ES-I3 (cell line): Measurements from ENCODE around the gene PPP3CA.

Experiments
- H3K36me3 ChIP-seq: 2 replicates; pipeline ENCODE4 v1.6.1; 2013; ENCODE audit warnings: mild to moderate bottlenecking, low read length, control low read depth, moderate library complexity; ENCODE audit not compliant: insufficient read depth
- H3K4me1 ChIP-seq: 2 replicates; pipeline ENCODE4 v1.6.1; 2013; ENCODE audit warnings: mild to moderate bottlenecking, control low read depth, low read length; ENCODE audit not compliant: insufficient read depth
- H3K9ac ChIP-seq: 2 replicates; pipeline ENCODE4 v1.6.1; 2013; ENCODE audit warnings: low read depth, mild to moderate bottlenecking, low read length, moderate library complexity
- H3K9me3 ChIP-seq: 2 replicates; pipeline ENCODE4 v1.6.1; 2013; ENCODE audit warnings: mild to moderate bottlenecking, low read length, moderate library complexity; ENCODE audit not compliant: control insufficient read depth, insufficient read depth

Gene PPP3CA

DNA sequence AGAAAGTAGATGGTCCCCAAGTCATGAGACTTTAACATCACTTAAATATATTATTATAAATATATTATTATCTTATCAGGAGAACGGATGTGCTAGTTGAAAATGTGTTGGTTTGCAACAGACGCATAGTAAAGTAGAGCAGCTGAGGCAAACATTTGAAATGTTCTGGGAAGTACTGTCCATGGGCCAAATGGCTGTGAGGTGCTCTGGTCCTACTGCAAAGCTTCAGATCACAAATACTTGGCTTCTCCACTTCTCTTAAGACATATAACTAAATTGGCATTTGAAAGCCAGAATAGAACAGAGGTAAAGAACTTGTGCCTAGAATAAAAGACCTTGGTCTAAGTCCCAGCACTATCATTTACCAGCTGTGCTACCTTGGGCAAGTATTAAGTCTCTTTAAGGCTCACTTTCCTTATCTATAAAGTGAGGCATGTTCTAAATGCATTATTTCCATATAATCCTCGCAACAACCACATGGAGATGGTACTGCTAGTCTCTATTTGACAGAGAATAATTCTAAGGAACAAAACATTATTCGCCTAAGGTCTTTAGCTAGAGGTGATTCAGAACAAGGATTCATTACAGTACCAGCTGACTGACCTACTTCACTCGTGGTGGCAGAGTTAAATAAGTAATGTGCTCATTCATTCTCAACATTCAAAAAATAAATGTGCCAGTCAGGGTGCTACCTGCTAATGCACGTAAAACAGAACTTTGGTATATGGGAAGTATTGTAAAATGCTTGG lies 297.1 kb downstream of the PPP3CA start:
- no peak overlapping the region for H3K9ac ChIP-seq
- no peaks in the 10 kb centered on the region for H3K9me3 ChIP-seq
- H3K36me3 ChIP-seq, result no peaks in the 10 kb centered on the region
- H3K4me1 ChIP-seq, result no peaks in the 10 kb centered on the region; the same call in 1 of the 2 replicates

DNA sequence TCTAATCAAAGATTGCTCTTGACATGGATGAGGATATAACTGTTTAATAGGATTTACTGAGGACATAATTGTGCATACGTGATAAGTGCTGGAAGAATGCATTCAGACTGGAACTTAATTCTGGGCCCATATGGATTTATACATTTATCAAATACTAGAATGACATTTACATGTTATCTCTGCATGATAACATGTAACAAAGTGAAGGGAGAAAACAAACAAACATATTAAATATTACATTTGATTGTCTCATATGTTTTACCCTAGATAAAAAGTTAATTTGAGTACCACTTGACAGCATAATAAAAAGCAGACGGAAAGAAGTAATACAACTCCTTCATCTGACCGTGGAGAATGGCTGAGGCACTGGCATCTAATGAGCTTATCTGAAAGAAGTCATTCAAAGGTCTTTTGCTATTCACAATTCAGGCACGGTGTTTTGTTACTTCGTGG lies 297.8 kb downstream of the PPP3CA start:
- no peaks in the 10 kb centered on the region for H3K9me3 ChIP-seq
- H3K4me1 ChIP-seq, result no peaks in the 10 kb centered on the region; the same call in 1 of the 2 replicates
- H3K9ac ChIP-seq, result no peak overlapping the region
- no peaks in the 10 kb centered on the region for H3K36me3 ChIP-seq

DNA sequence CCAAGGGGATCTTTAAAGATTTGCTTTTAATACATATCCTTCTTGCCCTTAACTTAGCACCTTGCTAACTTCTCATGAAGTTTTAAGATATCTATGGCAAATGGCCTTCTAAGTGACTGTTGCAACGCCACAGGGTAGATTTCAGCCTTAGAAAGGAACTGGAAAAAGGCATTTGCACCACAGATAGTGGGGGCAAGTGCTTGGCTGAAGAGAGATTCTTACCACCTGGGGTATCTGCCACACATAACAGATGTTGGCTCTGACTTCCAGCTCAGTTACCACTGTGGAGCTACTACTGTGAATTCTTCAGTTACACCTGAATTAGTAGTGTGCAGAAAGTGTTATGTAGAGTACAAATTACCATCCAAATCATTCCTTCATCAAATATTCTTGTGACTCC lies 302.6 kb downstream of the PPP3CA start:
- H3K4me1 ChIP-seq, result no peaks in the 10 kb centered on the region
- no peaks in the 10 kb centered on the region for H3K9me3 ChIP-seq
- H3K36me3 ChIP-seq, result no peaks in the 10 kb centered on the region
- H3K9ac ChIP-seq, result no peak overlapping the region

DNA sequence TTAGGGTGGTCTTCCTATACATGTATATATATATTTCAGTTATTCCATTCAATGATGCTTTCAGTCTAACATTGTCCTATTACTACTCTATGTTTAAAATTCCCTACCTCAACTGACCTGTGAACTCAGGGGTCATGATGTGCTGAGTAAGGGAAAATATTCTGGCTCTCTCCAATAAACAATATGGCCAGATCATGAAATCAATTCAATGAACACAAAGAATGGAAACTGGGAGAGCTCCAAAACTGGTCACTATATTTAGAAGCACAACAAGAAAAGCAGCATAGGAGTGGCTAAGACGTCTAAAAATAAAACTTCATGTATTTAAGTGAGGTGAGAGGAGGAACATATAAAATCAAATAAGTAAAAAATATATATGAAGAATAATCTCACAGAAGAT lies 304.5 kb downstream of the PPP3CA start:
- Histone ChIP-seq H3K36me3 (no peaks in the 10 kb centered on the region), H3K9me3 (no peaks in the 10 kb centered on the region), H3K4me1 (no peaks in the 10 kb centered on the region), H3K9ac (no peak overlapping the region)

DNA sequence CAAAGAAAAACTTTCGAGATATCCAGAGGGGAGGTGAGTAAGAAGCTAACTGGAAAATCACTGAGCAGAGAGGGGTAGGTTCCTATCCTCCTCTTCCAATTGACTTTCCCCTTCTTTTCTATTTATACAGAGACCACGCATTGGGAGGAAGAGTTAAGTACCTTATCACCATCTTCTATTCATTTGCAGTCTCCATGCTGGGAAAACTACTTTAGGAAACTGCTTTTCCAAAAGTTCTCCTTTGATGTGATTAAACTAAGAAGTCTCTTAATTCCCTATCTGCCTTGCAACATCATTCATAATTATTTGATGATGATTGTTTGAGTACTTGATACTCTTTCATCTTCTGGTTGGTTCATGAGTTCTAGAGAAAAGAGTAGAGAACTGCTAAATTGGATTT lies 306.6 kb downstream of the PPP3CA start:
- no peaks in the 10 kb centered on the region for H3K36me3 ChIP-seq
- H3K9me3 ChIP-seq, result no peaks in the 10 kb centered on the region
- no peaks in the 10 kb centered on the region for H3K4me1 ChIP-seq
- H3K9ac ChIP-seq, result no peak overlapping the region

DNA sequence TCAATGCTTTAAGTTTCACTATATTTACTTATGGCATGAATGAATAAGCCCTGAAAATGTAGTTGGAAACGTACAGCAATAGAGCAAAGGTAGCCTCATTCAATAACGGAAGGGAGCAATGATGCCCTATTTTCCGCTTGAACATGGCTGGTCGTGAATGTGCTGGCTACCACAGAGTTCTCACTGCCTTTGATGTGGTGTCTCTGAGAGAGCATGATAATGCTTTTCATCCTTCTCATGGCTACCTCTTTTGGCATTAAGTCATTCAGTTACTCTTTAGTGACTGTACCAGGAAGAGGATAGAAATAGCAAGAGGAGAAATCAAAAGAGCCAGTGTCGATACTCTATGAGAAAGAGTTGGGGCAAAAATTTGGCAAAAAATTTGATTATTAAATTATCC lies 308.0 kb downstream of the PPP3CA start:
- Histone ChIP-seq H3K9ac (no peak overlapping the region), H3K4me1 (no peaks in the 10 kb centered on the region), H3K36me3 (no peaks in the 10 kb centered on the region), H3K9me3 (no peaks in the 10 kb centered on the region)

DNA sequence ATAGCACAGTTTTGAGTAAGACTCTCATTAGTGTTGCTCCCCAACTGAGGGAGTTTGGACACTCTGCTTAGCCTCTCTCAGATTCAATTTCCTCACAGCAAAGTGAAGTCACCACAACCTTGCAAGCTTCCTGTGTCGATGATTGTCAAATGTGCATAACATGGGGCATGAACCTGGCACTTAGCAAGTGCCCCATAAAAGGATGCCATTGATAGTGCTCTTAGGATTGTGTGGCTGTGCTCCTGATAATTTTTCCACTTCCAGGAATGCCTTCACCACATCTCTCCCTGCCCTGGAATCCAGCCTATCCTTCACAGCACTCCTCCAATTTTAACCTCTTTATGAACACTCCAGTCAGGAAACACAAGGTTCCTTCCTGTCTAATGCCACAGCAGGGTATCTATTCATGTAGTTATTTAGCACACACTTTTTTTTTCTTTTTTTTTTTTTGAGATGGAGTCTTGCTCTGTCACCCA lies 309.4 kb downstream of the PPP3CA start:
- Histone ChIP-seq H3K9ac (no peak overlapping the region), H3K36me3 (no peaks in the 10 kb centered on the region), H3K9me3 (no peaks in the 10 kb centered on the region), H3K4me1 (peaks cover 9% of the 10 kb centered on the region)

DNA sequence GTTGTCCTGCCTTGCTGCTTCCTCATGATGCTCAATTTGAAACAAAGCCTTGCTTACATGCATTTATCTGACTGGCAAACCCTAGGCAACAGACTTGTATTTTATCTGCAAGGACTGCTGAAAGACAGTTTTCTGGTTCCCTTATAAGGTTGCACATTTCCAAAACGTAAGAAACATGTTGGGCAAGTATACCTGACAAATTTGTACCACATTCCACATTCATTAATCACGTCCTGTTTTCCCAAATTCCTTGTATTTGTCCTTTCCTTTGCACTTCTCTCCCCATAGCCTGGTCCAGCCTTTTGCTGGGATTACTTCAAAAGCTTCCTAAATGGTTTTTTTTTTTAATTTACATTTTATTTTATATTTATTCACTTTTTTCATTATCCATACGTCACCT lies 310.1 kb downstream of the PPP3CA start:
- no peaks in the 10 kb centered on the region for H3K36me3 ChIP-seq
- H3K9me3 ChIP-seq, result no peaks in the 10 kb centered on the region
- no peak overlapping the region for H3K9ac ChIP-seq
- H3K4me1 ChIP-seq, result peaks cover 13% of the 10 kb centered on the region

DNA sequence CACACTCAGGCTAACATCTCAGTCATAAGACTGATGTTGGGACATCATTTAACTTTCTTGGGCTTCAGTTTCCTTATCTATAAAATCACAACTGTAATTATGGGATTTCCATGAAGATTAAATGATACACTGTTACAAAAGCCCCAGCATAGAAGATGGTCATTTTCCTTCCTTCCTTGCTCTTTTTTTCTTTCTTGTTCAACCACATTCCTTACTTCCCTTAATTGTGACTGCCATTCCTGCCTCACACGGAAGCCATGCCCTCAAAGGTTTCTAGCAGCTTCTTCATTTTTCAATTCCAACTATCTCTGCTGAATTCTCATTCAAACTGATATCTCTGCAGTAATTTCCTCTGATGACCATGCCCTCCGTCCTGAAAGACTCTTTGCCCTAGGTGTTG lies 311.8 kb downstream of the PPP3CA start:
- H3K9me3 ChIP-seq, result no peaks in the 10 kb centered on the region
- no peaks in the 10 kb centered on the region for H3K36me3 ChIP-seq
- peaks cover 19% of the 10 kb centered on the region for H3K4me1 ChIP-seq
- no peak overlapping the region for H3K9ac ChIP-seq

DNA sequence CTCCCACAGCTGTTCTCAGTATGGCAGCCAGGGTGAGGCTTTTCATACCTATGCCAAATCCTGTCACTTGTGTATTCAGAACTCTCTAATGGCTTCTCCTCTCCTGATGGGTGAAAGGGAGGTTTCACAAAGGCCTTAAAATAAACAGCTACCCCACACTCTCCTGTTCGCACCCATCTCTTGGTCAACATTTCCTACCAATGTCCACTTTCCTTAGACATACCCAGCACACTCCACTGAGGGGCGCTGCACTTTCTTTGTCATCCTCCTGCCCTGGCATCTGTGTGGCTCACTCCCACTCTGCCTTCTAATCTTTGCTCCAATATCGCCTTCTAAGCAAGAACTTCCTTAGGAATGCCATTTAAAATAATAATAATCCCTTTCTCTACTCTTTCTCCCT lies 313.3 kb downstream of the PPP3CA start:
- Histone ChIP-seq H3K36me3 (no peaks in the 10 kb centered on the region), H3K4me1 (peaks cover 19% of the 10 kb centered on the region), H3K9me3 (no peaks in the 10 kb centered on the region), H3K9ac (no peak overlapping the region)

DNA sequence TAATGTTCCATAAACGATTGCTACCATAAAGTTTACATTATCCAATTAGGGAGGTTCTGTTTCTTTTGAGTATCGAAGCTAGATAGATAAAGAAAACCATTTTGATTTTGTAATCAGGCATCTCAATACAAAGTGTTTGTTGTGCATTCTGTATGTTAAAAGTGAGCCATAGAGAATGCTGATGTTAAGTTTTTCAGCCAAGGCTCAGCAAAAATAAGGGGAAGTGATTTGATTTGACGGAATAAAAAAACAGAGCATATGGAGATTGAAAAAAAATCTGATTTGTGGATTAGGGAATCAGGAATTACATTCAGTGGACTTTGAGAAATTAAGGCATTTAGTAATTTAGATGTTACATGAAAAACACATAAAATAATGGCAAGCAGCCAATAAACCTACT lies 314.8 kb downstream of the PPP3CA start:
- Histone ChIP-seq H3K4me1 (peaks cover 23% of the 10 kb centered on the region), H3K9ac (no peak overlapping the region), H3K9me3 (no peaks in the 10 kb centered on the region), H3K36me3 (no peaks in the 10 kb centered on the region)

DNA sequence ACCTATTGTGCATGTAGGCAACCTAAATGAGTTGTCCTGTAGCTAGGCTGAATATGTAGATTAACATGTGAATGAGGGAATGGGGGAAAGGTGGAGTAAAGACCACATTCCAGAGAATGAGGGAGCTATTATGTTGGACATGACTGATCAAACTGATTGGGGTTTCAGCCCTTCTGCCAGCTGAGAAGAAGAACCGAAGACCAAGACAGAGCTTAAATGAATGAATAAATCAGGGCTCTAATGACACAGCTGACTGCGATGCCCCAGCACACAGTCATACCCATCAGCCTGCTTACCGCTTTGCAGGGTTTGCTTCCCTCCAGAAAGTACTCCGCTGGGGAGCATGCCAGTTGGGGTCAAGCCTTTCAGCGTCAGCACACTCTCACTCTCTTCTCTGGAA lies 315.4 kb downstream of the PPP3CA start:
- H3K9me3 ChIP-seq, result no peaks in the 10 kb centered on the region
- no peak overlapping the region for H3K9ac ChIP-seq
- peaks cover 24% of the 10 kb centered on the region for H3K4me1 ChIP-seq
- H3K36me3 ChIP-seq, result no peaks in the 10 kb centered on the region

DNA sequence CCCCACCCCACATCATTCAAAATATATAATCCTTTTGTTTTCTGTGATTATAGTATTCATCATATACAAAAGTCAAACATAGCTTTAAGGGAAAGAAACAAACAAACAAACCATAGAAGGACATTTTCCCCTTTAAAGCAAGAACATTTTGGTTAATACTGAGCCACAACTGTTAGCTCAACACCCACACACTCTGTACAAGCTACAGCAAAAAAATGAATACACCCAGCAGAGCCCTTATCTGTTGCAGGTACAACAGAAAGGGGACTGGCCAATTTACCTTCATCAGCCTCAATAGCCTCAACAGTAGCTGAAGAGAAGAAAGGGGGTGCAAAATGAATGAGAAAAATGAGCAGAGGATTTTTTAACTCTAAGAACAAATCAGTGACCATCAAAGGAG lies 318.4 kb downstream of the PPP3CA start:
- Histone ChIP-seq H3K36me3 (no peaks in the 10 kb centered on the region), H3K9ac (no peak overlapping the region), H3K9me3 (no peaks in the 10 kb centered on the region), H3K4me1 (peaks cover 21% of the 10 kb centered on the region)

DNA sequence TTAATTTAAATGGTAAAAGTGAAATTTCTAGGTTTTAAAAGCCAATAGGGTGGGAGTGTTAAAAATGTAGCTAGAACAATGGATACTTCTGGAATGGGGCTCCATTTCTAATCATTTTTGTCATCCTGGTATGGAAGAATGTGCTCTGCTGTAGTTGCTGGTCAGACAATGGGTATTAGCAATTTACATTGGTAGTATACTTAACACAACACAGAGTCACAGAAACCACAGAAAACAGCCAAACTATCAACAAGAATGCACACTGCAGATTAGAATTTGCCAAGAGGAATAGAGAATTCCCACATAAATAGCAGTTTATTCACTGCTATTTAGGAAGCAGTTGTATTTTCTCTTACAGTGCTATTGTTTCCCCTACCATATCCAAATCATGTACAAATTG lies 319.6 kb downstream of the PPP3CA start:
- Histone ChIP-seq H3K9ac (no peak overlapping the region), H3K36me3 (no peaks in the 10 kb centered on the region), H3K4me1 (peaks cover 15% of the 10 kb centered on the region; the same call in 1 of the 2 replicates), H3K9me3 (no peaks in the 10 kb centered on the region)

DNA sequence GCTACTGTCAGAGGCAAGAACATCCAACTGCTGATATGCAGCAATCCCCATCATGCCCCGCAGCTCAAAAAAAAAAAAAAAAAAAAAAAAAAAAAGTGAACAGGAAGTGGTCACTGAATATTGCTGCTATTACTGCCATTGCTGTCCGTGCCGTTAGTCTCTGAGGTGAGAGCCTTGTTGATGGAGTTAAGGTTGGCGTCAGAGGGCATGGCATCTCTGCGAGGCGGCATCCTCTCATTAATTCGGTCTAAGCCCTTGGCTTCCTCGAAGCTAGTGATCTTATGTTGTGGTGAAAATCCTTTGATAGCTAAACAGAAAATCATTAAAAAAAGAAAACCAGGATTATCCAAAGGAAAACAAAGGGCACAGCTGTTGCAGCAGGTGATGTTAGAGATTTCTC lies 321.6 kb downstream of the PPP3CA start:
- H3K9ac ChIP-seq, result no peak overlapping the region
- no peaks in the 10 kb centered on the region for H3K9me3 ChIP-seq
- H3K36me3 ChIP-seq, result no peaks in the 10 kb centered on the region
- H3K4me1 ChIP-seq, result peaks cover 26% of the 10 kb centered on the region
